B cell (primary cell): ENCODE data around the gene ART5. TPM values are rescaled to one million over a fixed set of nuclear protein-coding genes. Genes with fewer than 3 reads are reported as not detected.

Experiments used
- ATAC-seq: fragments of 200-7000 bp; cut with Tn5 transposase; one replicate; pipeline ENCODE4 v1.10.0; 2021; ENCODE audit warnings: low read depth, mild to moderate bottlenecking, moderate number of reproducible peaks, moderate library complexity
- CTCF ChIA-PET: fragments of 350-600 bp; sonication (Branson Sonifier 250); formaldehyde crosslinking; loops from one replicate; lab custom pipeline; 2021; ENCODE audit warnings: antibody characterized with exemption, inconsistent platforms; lab: Charles Lee
- POLR2A ChIA-PET: fragments of 350-600 bp; sonication (Branson Sonifier 250); formaldehyde crosslinking; loops from one replicate; lab custom pipeline; 2021; ENCODE audit warnings: antibody characterized with exemption; lab: Charles Lee
- DNase-seq: peaks from one replicate; pipeline ENCODE4 v3.0.0; 2013
- H2AFZ ChIP-seq: 2 replicates; pipeline ENCODE4 v1.6.1; 2012; ENCODE audit warnings: mild to moderate bottlenecking, low read depth, low read length; ENCODE audit not compliant: insufficient read depth, poor library complexity, severe bottlenecking
- H3K27ac ChIP-seq, 2 donors: 1 replicate in 1 of 2; 2 replicates in 1 of 2; pipeline ENCODE4 v1.5.1; 2012 to 2013; ENCODE audit warnings: low read length in 2 of 2, mild to moderate bottlenecking in 2 of 2, moderate library complexity in 1 of 2
- H3K27me3 ChIP-seq, 4 experiments: fragments of 200-600 bp in 1 of 4; sonication (generic) in 1 of 4; replicated peaks in 1 of 4; 1 replicate in 2 of 4; 2 replicates in 2 of 4; pipeline versions ENCODE4 v1.6.1 to v1.7.0; 2013 to 2016; ENCODE audit warnings: low read length in 3 of 4, mild to moderate bottlenecking in 2 of 4, mixed read lengths in 1 of 4, moderate library complexity in 1 of 4; ENCODE audit not compliant: insufficient read depth in 4 of 4, control insufficient read depth in 3 of 4; ENCODE audit errors: control extremely low read depth in 1 of 4
- H3K36me3 ChIP-seq, 2 experiments: replicated peaks in 1 of 2; 1 replicate in 1 of 2; 2 replicates in 1 of 2; pipeline versions ENCODE4 v1.6.1 to v1.7.1; 2013; ENCODE audit warnings: low read length in 1 of 2; ENCODE audit not compliant: insufficient read depth in 2 of 2, control insufficient read depth in 1 of 2; ENCODE audit errors: control extremely low read depth in 1 of 2, extremely low read depth in 1 of 2
- H3K4me1 ChIP-seq, 2 donors: fragments of 200-600 bp in 1 of 2; sonication (generic) in 1 of 2; 1 replicate in 1 of 2; 2 replicates in 1 of 2; pipeline versions ENCODE4 v1.5.1 to v1.6.1; 2013 to 2017; ENCODE audit warnings: low read length in 2 of 2; ENCODE audit not compliant: control insufficient read depth in 2 of 2, insufficient read depth in 2 of 2
- H3K4me2 ChIP-seq: replicated peaks from 2 replicates; pipeline ENCODE3; 2012; ENCODE audit warnings: mild to moderate bottlenecking, low read depth, low read length; ENCODE audit not compliant: poor library complexity, severe bottlenecking
- H3K4me3 ChIP-seq, 5 experiments: fragments of 200-600 bp in 1 of 5; sonication (generic) in 1 of 5; 1 replicate in 3 of 5; 2 replicates in 2 of 5; pipeline versions ENCODE4 v1.5.1 to v1.7.0; 2011 to 2016; ENCODE audit warnings: low read length in 4 of 5, mild to moderate bottlenecking in 4 of 5, low read depth in 2 of 5, control low read depth in 1 of 5, moderate library complexity in 1 of 5; ENCODE audit not compliant: insufficient read depth in 1 of 5; ENCODE audit errors: control extremely low read depth in 1 of 5, extremely low read depth in 1 of 5
- H3K79me2 ChIP-seq: fragments of 200-600 bp; sonication (generic); one replicate; pipeline ENCODE4 v1.6.0; 2016; ENCODE audit warnings: low read length; ENCODE audit not compliant: control insufficient read depth, insufficient read depth
- H3K9ac ChIP-seq: fragments of 200-600 bp; sonication (generic); 2 replicates; pipeline ENCODE4 v1.6.1; 2017; ENCODE audit warnings: mild to moderate bottlenecking, low read length, moderate library complexity
- H3K9me3 ChIP-seq, 3 donors: one replicate each; pipeline versions ENCODE4 v1.6.1 to v1.7.1; 2013; ENCODE audit warnings: low read length in 2 of 3; ENCODE audit not compliant: control insufficient read depth in 2 of 3, insufficient read depth in 1 of 3; ENCODE audit errors: control extremely low read depth in 1 of 3
- H4K20me1 ChIP-seq: 2 replicates; pipeline ENCODE4 v1.6.0; 2012; ENCODE audit warnings: mild to moderate bottlenecking, low read length; ENCODE audit not compliant: insufficient read depth, control insufficient read depth, poor library complexity, severe bottlenecking
- H3K27ac Mint-ChIP-seq: one replicate; pipeline ENCODE4 v1.8.0; 2021; ENCODE audit warnings: mixed read lengths
- H3K27me3 Mint-ChIP-seq: one replicate; pipeline ENCODE4 v1.8.0; 2021; ENCODE audit warnings: mixed read lengths
- H3K4me1 Mint-ChIP-seq: one replicate; pipeline ENCODE4 v1.8.0; 2021; ENCODE audit warnings: mixed read lengths
- H3K4me3 Mint-ChIP-seq: one replicate; pipeline ENCODE4 v1.8.0; 2021; ENCODE audit warnings: mixed read lengths
- H3K9me3 Mint-ChIP-seq: one replicate; pipeline ENCODE4 v1.8.0; 2022; ENCODE audit warnings: mixed read lengths; ENCODE audit not compliant: insufficient read depth
- EZH2 ChIP-seq: IDR thresholded peaks from 2 replicates; pipeline ENCODE4 v1.6.1; 2012; ENCODE audit warnings: borderline replicate concordance, low read depth, mild to moderate bottlenecking, moderate library complexity, low read length; ENCODE audit not compliant: insufficient read depth, poor library complexity, severe bottlenecking
- WGBS: methylation state at CpG from one replicate; pipeline ENCODE4 v1.1.5; 2013; ENCODE audit warnings: missing lambda C conversion rate; ENCODE audit not compliant: insufficient coverage; 5-methylcytosine and 5-hydroxymethylcytosine counted together
- intact Hi-C: fragments of 100-400 bp; cut with micrococcal nuclease; formaldehyde crosslinking; loops from one replicate; pipeline ENCODE4 v1.10.0; 2022
- polyA plus RNA-seq: library from polyadenylated mRNA; depleted of rRNA; stranded (reverse); fragments of >200 nt; gene quantifications from 2 replicates; pipeline ENCODE4 v1.2.3, GENCODE V29; 2012
- total RNA-seq, 2 donors: library from RNA; stranded (reverse); fragments of 120-200 nt in 1 of 2; gene quantifications; 1 replicate in 1 of 2; 2 replicates in 1 of 2; pipeline versions ENCODE4 v1.2.3 to v1.2.4, GENCODE V29; 2013 to 2022
- TF ChIP-seq, protein P1 (sequence below): fragments of 200-600 bp; IDR thresholded peaks from one replicate; pipeline ENCODE4 v1.8.0; 2022; ENCODE audit warnings: antibody characterized with exemption, mild to moderate bottlenecking

ART5 gene
- total and polyA plus RNA-seq, 2 donors (not counting 1 experiment from before 2014, with no cell fraction given), result not detected

DNA sequence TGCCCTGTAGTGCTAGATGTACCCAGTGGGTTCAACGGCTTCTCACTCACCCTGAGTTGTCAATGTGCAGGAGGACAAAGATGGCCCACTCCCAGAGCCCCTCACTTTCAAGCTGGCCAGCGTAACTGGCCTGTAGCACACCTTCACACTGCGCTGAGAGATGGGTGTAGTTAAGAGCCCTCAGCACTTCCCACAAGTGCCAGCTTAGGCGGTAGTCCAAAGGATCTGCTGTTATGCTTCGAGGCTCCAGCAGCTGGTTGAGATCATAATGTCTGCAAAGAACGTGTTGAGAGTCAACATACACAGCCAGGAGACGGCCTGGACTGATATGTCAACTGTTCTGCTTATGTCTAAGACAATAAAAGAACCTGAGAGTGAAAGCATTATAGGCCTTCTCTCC, 44.1 kb upstream of the ART5 start:
- no peak overlapping the region for H3K4me2 ChIP-seq
- H3K79me2 ChIP-seq, result no peaks in the 10 kb centered on the region
- H3K27ac ChIP-seq, result no peak overlapping the region
- ATAC-seq (no peak), DNase-seq (no peak)
- H3K9me3 Mint-ChIP-seq, result no peaks in the 10 kb centered on the region
- no peak overlapping the region for H2AFZ ChIP-seq
- H3K27me3 ChIP-seq, result no peaks in the 10 kb centered on the region
- 93% methylated on average over 2 of the region's 7 CpGs for WGBS
- no peak overlapping the region for H3K27ac Mint-ChIP-seq
- no peak for TF ChIP-seq EZH2
- TF ChIP-seq, protein P1, sequence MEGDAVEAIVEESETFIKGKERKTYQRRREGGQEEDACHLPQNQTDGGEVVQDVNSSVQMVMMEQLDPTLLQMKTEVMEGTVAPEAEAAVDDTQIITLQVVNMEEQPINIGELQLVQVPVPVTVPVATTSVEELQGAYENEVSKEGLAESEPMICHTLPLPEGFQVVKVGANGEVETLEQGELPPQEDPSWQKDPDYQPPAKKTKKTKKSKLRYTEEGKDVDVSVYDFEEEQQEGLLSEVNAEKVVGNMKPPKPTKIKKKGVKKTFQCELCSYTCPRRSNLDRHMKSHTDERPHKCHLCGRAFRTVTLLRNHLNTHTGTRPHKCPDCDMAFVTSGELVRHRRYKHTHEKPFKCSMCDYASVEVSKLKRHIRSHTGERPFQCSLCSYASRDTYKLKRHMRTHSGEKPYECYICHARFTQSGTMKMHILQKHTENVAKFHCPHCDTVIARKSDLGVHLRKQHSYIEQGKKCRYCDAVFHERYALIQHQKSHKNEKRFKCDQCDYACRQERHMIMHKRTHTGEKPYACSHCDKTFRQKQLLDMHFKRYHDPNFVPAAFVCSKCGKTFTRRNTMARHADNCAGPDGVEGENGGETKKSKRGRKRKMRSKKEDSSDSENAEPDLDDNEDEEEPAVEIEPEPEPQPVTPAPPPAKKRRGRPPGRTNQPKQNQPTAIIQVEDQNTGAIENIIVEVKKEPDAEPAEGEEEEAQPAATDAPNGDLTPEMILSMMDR, result no peak
- H4K20me1 ChIP-seq, result no peaks in the 10 kb centered on the region
- H3K4me3 Mint-ChIP-seq, result no peak overlapping the region
- H3K9me3 ChIP-seq, result no peaks in the 10 kb centered on the region
- H3K4me1 Mint-ChIP-seq, result no peaks in the 10 kb centered on the region
- H3K9ac ChIP-seq, result no peak overlapping the region
- no peak overlapping the region for H3K4me3 ChIP-seq
- H3K36me3 ChIP-seq, result peaks cover 29 to 72% of the 10 kb centered on the region in 2 experiments
- intact Hi-C loops, result no loop called here
- H3K4me1 ChIP-seq, result no peaks in the 10 kb centered on the region
- CTCF ChIA-PET, result no interaction called here
- POLR2A ChIA-PET, result no interaction called here
- H3K27me3 Mint-ChIP-seq, result no peaks in the 10 kb centered on the region

DNA sequence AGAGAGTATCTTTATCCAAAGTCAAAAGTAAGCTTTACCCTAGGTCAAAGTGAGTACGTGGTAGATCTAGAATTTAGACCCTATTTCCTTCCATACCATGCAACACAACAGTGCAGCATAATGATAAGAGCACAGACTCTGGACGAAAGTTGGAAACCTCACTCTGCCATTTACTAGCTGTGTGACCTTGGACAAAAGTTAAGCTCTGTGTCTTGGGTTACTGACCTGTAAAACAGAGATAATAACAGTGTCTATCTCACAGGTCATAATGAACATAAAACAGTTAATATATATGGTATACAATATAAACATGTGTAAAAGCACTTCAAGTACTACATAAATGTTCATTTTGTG, 43.0 kb upstream of the ART5 start:
- Histone ChIP-seq H2AFZ (no peak overlapping the region), H3K9ac (no peak overlapping the region), H3K4me1 (no peaks in the 10 kb centered on the region), H3K9me3 (no peaks in the 10 kb centered on the region), H4K20me1 (no peaks in the 10 kb centered on the region), H3K27me3 (no peaks in the 10 kb centered on the region), H3K36me3 (peaks cover 33 to 75% of the 10 kb centered on the region in 2 experiments), H3K4me3 (no peak overlapping the region), H3K79me2 (no peaks in the 10 kb centered on the region), H3K27ac (no peak overlapping the region), H3K4me2 (no peak overlapping the region)
- TF ChIP-seq, protein P1, result no peak
- ATAC-seq (no peak), DNase-seq (no peak)
- ChIA-PET POLR2A (no interaction called here), CTCF (interaction anchor here (1.1 kb wide), 1 partner anchor 16 kb away, joined by 3 read pairs; no protein-coding TSS in a partner anchor)
- Mint-ChIP-seq H3K27me3 (no peaks in the 10 kb centered on the region), H3K4me1 (no peaks in the 10 kb centered on the region), H3K4me3 (no peak overlapping the region), H3K9me3 (no peaks in the 10 kb centered on the region), H3K27ac (no peak overlapping the region)
- intact Hi-C loops, result no loop called here
- WGBS, result no CpG with 5 or more reads among the region's 2 CpGs
